ENCODE measurements around the gene CEP95.

Gene CEP95

DNA sequence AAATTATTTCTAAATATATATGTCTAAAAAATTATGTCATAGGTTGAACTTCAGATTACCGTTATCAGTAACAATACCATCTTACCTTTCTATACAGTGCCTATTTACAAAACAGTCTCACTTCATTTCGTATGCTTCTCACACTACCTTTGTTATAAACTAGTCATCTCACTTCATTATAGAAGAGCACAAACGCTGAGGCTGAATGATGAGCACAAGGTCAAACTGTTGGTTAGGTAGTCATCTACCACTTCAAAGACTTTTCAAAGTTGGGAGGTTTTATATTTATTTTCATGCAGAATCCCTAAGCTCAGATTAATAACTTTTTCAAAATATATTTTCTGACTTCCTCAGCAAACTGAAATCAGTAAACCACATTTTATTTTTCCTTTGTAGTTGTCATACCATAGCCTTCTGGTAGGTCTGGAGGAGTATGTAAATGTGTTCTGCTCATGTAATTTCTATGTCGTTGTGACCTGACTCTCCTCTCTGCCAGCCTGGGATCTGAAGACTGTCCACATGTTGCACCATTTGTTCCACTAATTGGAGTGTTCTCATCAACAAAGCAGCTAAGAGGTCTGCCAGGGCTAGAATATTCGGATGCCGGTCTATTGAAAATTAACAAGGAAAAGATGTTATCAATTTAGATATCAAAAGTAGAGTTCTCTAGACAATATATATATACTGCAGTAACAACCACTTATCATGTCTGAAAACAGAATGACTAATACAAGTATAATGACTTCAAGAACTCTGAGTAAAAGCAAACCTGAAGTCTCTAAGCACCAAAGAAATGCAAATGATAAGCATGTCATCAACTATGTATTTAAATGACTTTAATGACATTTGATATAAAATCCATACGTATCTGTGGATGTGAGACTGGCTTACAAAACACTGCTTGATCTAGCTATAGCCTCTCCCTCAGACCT is 73.9 kb downstream of the CEP95 start:
- CTCF ChIA-PET, result interaction anchor here (0.6 to 0.7 kb wide), 3 partner anchors 128 to 542 kb away, joined by 3 read pairs; no protein-coding TSS in a partner anchor
- POLR2A ChIA-PET (ENCODE audit: low non-redundant PET), result no interaction called here
- TF ChIP-seq, protein P1, sequence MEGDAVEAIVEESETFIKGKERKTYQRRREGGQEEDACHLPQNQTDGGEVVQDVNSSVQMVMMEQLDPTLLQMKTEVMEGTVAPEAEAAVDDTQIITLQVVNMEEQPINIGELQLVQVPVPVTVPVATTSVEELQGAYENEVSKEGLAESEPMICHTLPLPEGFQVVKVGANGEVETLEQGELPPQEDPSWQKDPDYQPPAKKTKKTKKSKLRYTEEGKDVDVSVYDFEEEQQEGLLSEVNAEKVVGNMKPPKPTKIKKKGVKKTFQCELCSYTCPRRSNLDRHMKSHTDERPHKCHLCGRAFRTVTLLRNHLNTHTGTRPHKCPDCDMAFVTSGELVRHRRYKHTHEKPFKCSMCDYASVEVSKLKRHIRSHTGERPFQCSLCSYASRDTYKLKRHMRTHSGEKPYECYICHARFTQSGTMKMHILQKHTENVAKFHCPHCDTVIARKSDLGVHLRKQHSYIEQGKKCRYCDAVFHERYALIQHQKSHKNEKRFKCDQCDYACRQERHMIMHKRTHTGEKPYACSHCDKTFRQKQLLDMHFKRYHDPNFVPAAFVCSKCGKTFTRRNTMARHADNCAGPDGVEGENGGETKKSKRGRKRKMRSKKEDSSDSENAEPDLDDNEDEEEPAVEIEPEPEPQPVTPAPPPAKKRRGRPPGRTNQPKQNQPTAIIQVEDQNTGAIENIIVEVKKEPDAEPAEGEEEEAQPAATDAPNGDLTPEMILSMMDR (conservative IDR thresholded peaks at IDR 0.05; ENCODE audit: low read depth), result no peak
- H3K27ac ChIP-seq, result no peak overlapping the region
- DNase-seq (ENCODE audit: low spot score), result no peak

DNA sequence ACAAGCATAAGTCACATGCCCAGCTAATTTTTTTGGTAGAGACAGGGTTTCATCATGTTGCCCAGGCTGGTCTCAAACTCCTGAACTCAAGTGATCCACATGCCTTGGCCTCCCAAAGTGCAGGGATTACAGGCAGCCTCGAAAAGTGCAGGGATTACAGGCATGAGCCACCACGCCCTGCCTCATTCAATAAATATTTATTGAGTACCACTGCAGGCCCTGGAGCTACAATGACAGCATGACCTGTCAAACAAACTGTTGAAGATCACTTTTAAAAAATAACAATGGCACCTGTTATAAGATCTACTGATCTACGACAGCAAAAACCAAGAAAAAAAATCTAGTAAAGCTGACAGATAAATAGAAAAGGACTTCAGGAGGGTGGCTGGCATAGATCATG is 76.3 kb downstream of the CEP95 start:
- TF ChIP-seq, protein P1 (conservative IDR thresholded peaks at IDR 0.05; ENCODE audit: low read depth), result no peak
- DNase-seq (ENCODE audit: low spot score), result no peak
- H3K27ac ChIP-seq, result no peak overlapping the region
- ChIA-PET POLR2A (ENCODE audit: low non-redundant PET) (no interaction called here), CTCF (no interaction called here)

DNA sequence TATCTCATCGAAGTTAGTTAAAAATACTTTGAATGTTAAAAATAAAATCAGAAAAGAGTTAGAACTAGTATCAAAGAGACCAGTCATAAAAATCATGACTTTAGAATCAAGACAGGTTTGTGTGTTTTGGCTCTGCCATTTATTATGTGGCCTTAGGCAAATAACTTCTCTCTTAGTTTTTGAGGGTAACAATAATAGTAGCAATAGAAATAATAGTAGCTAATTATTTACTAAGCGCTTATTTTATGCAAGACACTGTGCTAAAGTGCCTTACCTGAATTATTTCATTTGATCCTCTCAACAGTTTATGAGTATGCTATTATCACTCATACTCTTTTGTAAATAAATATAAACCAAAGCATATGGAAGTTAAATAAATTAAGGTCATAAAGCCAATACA is 78.4 kb downstream of the CEP95 start:
- TF ChIP-seq, protein P1 (conservative IDR thresholded peaks at IDR 0.05; ENCODE audit: low read depth), result no peak
- DNase-seq (ENCODE audit: low spot score), result no peak
- no peak overlapping the region for H3K27ac ChIP-seq
- ChIA-PET POLR2A (ENCODE audit: low non-redundant PET) (no interaction called here), CTCF (no interaction called here)
